ENCODE results near the gene DNAAF1.

Gene DNAAF1

DNA sequence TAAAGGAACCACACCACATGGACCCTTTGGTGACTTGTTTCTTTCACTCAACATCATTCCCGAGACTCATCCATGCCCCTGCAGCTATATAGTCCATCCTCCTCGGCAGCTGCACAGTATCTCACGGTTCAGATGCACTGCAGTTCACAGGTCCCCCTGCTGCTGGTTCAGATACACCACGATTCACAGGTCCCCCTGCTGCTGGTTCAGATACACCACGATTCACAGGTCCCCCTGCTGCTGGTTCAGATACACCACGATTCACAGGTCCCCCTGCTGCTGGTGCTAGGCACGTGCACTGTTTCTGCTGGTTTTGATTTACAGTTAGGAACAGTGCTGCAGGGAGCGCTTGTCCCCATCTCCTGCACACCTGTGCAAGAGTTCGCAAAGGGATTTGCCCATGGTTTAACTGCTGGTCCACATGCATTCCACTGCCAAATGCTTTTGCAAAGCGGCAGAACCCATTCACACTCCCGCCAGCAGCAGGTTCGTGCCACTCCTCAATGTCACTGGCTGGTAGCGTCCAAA is 3.9 kb upstream of the DNAAF1 start:
- Histone ChIP-seq H3K79me2 (ENCODE audit: low read length) (peaks cover 4% of the 10 kb centered on the region; the same call in 1 of the 2 replicates), H3K27ac (ENCODE audit: low read length) (no peak overlapping the region), H3K9me3 (ENCODE audit: insufficient read depth, low read length) (no peaks in the 10 kb centered on the region), H3K4me3 (ENCODE audit: low read length) (no peak overlapping the region), H3K36me3 (replicated peaks; ENCODE audit: low read depth, low read length) (no peaks in the 10 kb centered on the region), H3K27me3 (ENCODE audit: low read depth, low read length) (0 out of 2 replicates have a peak, but pooled peaks cover under 1% of the 10 kb centered on the region), H3K4me2 (ENCODE audit: low read length) (no peak overlapping the region), H2AFZ (ENCODE audit: low read depth, low read length) (no peak overlapping the region), H3K9ac (ENCODE audit: low read length) (no peak overlapping the region), H4K20me1 (ENCODE audit: insufficient read depth, low read length) (peaks cover 3% of the 10 kb centered on the region; the same call in 1 of the 2 replicates), H3K4me1 (ENCODE audit: low read length) (peaks cover 7% of the 10 kb centered on the region)
- TF ChIP-seq, protein P1, sequence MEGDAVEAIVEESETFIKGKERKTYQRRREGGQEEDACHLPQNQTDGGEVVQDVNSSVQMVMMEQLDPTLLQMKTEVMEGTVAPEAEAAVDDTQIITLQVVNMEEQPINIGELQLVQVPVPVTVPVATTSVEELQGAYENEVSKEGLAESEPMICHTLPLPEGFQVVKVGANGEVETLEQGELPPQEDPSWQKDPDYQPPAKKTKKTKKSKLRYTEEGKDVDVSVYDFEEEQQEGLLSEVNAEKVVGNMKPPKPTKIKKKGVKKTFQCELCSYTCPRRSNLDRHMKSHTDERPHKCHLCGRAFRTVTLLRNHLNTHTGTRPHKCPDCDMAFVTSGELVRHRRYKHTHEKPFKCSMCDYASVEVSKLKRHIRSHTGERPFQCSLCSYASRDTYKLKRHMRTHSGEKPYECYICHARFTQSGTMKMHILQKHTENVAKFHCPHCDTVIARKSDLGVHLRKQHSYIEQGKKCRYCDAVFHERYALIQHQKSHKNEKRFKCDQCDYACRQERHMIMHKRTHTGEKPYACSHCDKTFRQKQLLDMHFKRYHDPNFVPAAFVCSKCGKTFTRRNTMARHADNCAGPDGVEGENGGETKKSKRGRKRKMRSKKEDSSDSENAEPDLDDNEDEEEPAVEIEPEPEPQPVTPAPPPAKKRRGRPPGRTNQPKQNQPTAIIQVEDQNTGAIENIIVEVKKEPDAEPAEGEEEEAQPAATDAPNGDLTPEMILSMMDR (IDR thresholded peaks at IDR 0.05; ENCODE audit: low read depth, low read length) = peak; percentile 24; the same call in 1 of the 2 replicates
- no peak for TF ChIP-seq EZH2phosphoT487 (IDR thresholded peaks at IDR 0.05; ENCODE audit: low read depth)

DNA sequence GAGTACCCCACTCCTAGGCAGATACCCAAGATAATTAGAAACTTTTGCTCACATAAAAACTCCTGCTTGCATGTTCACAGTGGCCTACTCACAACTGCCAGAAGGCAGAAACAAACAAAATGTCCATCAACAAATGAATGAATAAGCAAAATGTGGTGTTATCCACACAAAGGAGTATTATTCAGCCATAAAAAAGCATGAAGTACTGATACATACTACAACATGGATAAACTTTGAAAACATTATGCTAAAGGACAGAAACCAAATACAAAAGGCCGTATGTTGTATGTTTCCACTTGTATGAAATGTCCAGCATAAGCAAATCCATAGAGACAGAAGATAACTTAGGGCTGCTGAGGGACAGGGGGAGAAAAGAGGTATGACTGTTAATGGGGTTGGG is 2.0 kb upstream of the DNAAF1 start:
- Histone ChIP-seq H3K36me3 (replicated peaks; ENCODE audit: low read depth, low read length) (no peaks in the 10 kb centered on the region), H3K9ac (ENCODE audit: low read length) (no peak overlapping the region), H3K4me1 (ENCODE audit: low read length) (peaks cover 4% of the 10 kb centered on the region; the same call in 1 of the 2 replicates), H3K9me3 (ENCODE audit: insufficient read depth, low read length) (no peaks in the 10 kb centered on the region), H3K4me3 (ENCODE audit: low read length) (no peak overlapping the region), H3K27me3 (ENCODE audit: low read depth, low read length) (peaks cover 7% of the 10 kb centered on the region), H4K20me1 (ENCODE audit: insufficient read depth, low read length) (no peaks in the 10 kb centered on the region; the same call in 1 of the 2 replicates), H2AFZ (ENCODE audit: low read depth, low read length) (no peak overlapping the region), H3K79me2 (ENCODE audit: low read length) (peaks cover 4% of the 10 kb centered on the region; the same call in 1 of the 2 replicates), H3K4me2 (ENCODE audit: low read length) (no peak overlapping the region), H3K27ac (ENCODE audit: low read length) (no peak overlapping the region)
- TF ChIP-seq EZH2phosphoT487 (IDR thresholded peaks at IDR 0.05; ENCODE audit: low read depth) = no peak
- TF ChIP-seq, protein P1 (IDR thresholded peaks at IDR 0.05; ENCODE audit: low read depth, low read length) = no peak

GRCh38 chr16:84143784-84144199 is 1.3 kb upstream of the DNAAF1 start:
- peak overlapping the region; percentile 92 for H3K4me2 ChIP-seq (ENCODE audit: low read length)
- H3K36me3 ChIP-seq (replicated peaks; ENCODE audit: low read depth, low read length) = no peaks in the 10 kb centered on the region
- H2AFZ ChIP-seq (ENCODE audit: low read depth, low read length) = no peak overlapping the region
- TF ChIP-seq, protein P1 (IDR thresholded peaks at IDR 0.05; ENCODE audit: low read depth, low read length) = no peak
- TF ChIP-seq EZH2phosphoT487 (IDR thresholded peaks at IDR 0.05; ENCODE audit: low read depth) = no peak
- peaks cover 4% of the 10 kb centered on the region; the same call in 1 of the 2 replicates for H3K79me2 ChIP-seq (ENCODE audit: low read length)
- H3K27me3 ChIP-seq (ENCODE audit: low read depth, low read length) = peaks cover 7% of the 10 kb centered on the region
- peak overlapping the region; percentile 79; the same call in 1 of the 2 replicates for H3K9ac ChIP-seq (ENCODE audit: low read length)
- no peaks in the 10 kb centered on the region for H3K9me3 ChIP-seq (ENCODE audit: insufficient read depth, low read length)
- H3K27ac ChIP-seq (ENCODE audit: low read length) = no peak overlapping the region
- H3K4me1 ChIP-seq (ENCODE audit: low read length) = peaks cover 4% of the 10 kb centered on the region; the same call in 1 of the 2 replicates
- H3K4me3 ChIP-seq (ENCODE audit: low read length) = peak overlapping the region; percentile 97
- H4K20me1 ChIP-seq (ENCODE audit: insufficient read depth, low read length) = no peaks in the 10 kb centered on the region; the same call in 1 of the 2 replicates

GRCh38 chr16:84144209-84144858 is 774 bp upstream of the DNAAF1 start:
- H3K9ac ChIP-seq (ENCODE audit: low read length) = peak overlapping the region; percentile 79
- no peaks in the 10 kb centered on the region for H3K36me3 ChIP-seq (replicated peaks; ENCODE audit: low read depth, low read length)
- peak overlapping the region; percentile 92 for H3K4me2 ChIP-seq (ENCODE audit: low read length)
- no peak for TF ChIP-seq EZH2phosphoT487 (IDR thresholded peaks at IDR 0.05; ENCODE audit: low read depth)
- TF ChIP-seq, protein P1 (IDR thresholded peaks at IDR 0.05; ENCODE audit: low read depth, low read length) = no peak; the same call in 1 of the 2 replicates
- H2AFZ ChIP-seq (ENCODE audit: low read depth, low read length) = peak overlapping the region; percentile 87
- no peaks in the 10 kb centered on the region for H3K9me3 ChIP-seq (ENCODE audit: insufficient read depth, low read length)
- no peaks in the 10 kb centered on the region; the same call in 1 of the 2 replicates for H4K20me1 ChIP-seq (ENCODE audit: insufficient read depth, low read length)
- peaks cover 4% of the 10 kb centered on the region; the same call in 1 of the 2 replicates for H3K79me2 ChIP-seq (ENCODE audit: low read length)
- H3K27me3 ChIP-seq (ENCODE audit: low read depth, low read length) = peaks cover 7% of the 10 kb centered on the region
- H3K27ac ChIP-seq (ENCODE audit: low read length) = no peak overlapping the region
- H3K4me1 ChIP-seq (ENCODE audit: low read length) = no peaks in the 10 kb centered on the region
- peak overlapping the region; percentile 97 for H3K4me3 ChIP-seq (ENCODE audit: low read length)

All from OCI-LY3 (cell line).